ENCODE results near the gene C10orf62.
"Not testable (repeated sequence)": the region's sequence is repeated elsewhere in the genome, so short reads cannot be mapped to it uniquely, and the experiment has no call there.

Gene C10orf62

DNA sequence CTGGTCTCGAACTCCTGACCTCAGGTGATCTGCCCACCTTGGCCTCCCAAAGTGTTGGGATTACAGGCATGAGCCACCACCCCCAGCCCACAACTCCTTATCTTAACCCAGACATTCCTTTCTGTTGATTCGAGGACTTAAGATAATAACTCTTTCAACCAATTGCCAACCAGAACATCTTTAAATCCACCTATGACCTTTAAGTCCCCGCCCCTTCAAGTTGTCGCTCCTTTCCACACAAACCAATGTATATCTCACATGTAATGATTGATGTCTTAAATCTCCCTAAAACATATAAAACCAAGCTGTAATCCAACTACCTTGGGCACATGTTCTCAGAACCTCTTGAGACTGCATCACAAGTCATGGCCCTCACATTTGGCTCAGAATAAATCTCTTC, 24.7 kb upstream of the C10orf62 start:
- DNase-seq (ENCODE audit: low read depth in 3 of 3, low spot score in 1 of 3): no peak

- DNase-seq (ENCODE audit: low read depth in 3 of 3, low spot score in 1 of 3): no peak
These were observed 23.1 kb upstream of the C10orf62 start for GRCh38 chr10:97566336-97566996.

DNA sequence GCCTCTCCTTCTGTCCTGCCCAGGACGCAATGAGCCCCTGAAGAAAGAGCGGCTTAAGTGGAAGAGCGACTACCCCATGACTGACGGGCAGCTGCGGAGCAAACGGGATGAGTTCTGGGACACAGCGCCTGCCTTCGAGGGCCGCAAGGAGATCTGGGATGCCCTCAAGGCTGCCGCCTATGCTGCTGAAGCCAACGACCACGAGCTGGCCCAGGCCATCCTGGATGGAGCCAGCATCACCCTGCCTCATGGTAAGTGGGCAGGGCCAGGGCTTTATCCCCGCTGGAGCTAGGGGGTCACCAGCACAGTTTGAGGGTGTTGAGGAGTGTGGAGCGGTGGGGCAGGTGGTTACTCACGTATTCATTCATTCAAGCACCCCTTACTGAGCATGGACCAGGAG, 21.6 kb upstream of the C10orf62 start:
- DNase-seq (ENCODE audit: low read depth in 3 of 3, low spot score in 1 of 3): no peak

- no peak for DNase-seq (ENCODE audit: low read depth in 3 of 3, low spot score in 1 of 3)
These were observed 19.3 kb upstream of the C10orf62 start for GRCh38 chr10:97570146-97570788.

DNA sequence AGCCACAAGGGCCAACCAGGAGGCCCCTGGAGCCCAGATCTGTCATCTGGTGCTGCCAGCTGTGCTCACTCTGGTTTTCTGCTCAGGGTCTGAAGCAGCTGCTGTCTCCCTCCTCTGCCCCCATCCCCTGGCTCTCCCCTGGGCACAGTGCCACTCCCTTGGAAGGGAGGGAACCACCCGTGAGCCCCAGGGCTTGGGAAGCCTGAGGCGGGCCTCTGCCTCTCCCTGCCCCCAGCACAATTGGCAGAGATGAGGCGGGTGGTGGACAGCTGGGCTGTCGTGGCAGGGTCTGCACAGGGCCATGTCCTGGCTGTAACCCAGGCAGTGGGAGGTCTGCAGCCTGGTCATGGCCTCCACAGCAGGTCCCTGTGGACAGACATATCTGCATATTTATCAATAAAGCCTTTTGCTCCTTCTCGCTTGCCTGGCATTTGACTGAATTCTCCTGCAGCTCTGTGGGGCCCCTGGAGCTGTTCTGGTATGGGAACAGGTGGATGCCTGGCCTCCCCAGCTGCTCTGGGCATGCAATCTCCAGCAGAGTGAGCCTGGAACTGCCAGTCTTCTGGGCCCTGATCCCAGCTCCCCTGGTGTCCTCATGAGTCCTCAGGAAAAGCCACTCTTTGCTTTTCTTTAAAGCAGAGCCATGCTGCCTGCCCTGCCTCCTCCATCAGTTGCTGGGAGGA, 18.6 kb upstream of the C10orf62 start:
- no peak for DNase-seq (ENCODE audit: low read depth in 3 of 3, low spot score in 1 of 3)

GRCh38 chr10:97571622-97572021, 17.9 kb upstream of the C10orf62 start:
- DNase-seq (ENCODE audit: low read depth in 3 of 3, low spot score in 1 of 3): no peak

DNA sequence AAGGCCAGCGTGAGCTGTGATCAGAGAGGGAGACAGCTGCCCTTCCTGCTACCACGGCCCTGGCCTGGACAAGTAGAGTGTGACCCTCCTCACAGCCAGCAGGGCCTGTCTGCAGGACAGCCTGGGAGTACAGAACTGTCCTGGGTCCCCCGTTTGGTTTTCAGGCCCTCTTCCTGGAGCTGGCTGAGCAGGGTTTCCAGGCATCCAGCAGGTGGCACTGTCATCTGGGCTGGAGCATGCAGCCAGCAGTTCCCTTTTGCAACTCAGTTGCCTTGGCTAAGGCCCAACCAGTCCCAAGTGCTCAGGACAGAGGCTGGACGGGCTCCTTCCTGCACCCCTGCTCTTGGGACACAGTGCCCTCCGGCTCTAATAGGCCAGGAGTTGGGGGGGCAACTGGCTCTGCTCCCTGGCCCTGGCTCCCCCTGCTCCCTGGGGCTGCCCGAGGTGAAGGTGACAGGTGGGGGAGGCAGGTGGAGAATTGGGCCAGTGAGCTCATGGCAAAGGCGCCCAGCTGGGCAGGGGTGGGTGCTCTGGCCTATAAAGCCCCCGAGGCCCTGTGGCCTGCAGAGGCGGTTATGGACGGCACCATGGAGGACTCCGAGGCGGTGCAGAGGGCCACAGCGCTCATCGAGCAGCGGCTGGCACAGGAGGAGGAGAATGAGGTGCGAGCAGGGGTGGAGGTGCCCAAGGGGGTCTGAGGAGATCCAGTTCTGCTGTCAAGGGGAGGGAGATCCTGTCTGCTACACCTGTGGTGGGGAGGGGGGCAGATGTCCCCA, 17.1 kb upstream of the C10orf62 start, which contains the start of gene ANKRD2:
TSS of gene ANKRD2 (plus strand) at position 566 of the 776 bp plus-strand sequence. CDS start at position 576, 10 bp downstream.
- peak in 2 of 3 donors; percentile 6 to 28 for DNase-seq (ENCODE audit: low read depth in 3 of 3, low spot score in 1 of 3)

DNA sequence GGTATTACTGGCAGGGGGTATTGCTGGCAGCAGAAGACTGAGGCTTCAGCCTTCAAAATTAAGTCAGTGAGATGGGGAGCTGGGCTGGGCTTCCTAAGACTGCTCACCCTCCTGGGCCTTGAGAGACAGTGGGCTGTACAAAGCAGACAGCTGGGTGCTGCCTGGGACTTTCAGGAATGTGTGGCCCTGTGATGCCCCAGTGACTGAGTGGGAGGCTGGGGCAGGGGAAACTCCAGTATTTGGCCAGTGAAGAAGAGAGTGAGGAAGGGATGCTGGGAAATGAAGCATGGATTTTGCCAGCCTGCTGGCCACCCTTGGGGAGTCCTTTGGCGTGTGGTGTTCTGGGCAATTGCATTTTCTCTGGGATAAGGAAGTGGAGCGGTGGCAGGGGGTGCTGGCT, 16.5 kb upstream of the C10orf62 start:
- DNase-seq (ENCODE audit: low read depth in 3 of 3, low spot score in 1 of 3): no peak

DNA sequence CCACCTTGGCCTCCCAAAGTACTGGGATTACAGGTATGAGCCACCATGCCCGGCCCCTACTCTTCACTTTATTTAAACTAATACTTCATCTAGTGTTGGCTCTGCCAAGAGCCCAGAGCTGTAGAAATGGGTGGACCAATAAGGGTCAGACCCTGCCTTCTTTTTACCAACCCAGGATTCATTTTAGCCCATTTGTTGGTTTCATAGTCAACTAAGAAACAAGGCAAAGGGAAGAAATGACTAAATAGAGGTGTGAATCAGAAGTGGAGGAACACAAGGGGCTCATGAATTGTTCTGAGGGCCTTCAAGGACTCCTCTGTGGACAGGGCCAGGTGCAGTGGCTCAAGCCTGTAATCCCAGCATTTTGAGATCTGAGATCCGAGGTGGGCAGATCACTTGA, 15.8 kb upstream of the C10orf62 start:
- DNase-seq (ENCODE audit: low read depth in 3 of 3, low spot score in 1 of 3): no peak

DNA sequence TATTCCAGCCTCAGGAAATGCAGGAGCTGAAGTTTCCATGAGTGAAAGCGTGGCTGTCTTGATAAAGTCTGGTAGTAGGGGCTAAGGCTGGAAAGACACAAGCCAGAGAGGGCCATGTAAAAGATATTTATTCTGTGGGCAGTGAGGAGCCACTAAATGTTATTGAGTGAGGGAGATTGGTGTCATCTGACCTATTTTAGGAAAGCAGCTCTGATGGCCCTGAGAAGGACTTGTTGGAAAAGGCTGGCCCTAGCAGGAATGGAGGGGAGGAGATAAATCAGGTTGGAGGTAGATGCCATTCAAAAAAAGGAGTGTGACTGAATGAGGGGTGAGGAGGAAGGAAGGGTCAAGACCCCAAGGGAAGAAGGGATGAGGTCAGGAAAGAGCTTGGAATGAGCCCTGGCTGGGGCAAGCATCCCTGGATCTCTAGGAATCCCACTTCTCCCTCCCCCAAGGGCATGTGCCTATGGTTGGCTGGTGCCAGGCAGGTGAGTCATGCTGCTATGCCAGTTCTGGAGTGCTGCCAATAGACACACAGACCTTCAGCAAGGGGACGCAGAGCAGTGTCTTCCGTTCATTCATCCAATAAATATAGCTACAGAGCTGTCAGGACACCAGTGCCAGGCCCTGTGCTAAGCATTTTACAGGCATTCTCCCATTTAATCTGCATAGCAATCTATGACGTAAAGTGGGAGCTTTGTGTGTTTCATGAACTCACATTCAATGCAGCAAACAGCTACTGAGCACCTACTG, 15.0 kb upstream of the C10orf62 start:
- no peak for DNase-seq (ENCODE audit: low read depth in 3 of 3, low spot score in 1 of 3)

DNA sequence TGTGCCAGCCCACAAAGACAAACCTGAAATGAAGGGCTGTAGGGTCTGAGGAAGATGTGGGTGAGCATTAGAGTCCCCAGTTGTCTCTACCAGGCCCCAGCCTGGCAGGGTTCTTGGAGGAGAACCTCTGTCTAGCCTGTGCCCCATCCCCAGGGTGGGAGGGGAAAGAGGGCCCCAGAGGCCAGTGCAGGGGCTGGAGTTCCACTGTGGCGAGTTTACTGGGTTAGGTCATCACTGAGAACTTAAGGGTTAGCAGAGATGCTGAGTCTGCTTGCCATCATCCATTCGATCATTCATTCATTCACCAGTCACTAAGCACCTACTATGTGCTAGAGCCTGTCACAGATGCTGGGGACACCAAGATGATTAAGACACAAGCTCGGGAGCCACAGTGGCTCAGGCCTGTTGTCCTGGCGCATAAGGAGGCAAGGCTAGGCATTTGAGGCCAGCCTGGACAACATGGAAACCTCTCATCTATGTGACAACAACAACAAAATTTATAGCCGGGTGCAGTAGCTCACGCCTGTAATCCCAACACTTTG, 14.3 kb upstream of the C10orf62 start:
- DNase-seq (ENCODE audit: low read depth in 3 of 3, low spot score in 1 of 3): no peak

DNA sequence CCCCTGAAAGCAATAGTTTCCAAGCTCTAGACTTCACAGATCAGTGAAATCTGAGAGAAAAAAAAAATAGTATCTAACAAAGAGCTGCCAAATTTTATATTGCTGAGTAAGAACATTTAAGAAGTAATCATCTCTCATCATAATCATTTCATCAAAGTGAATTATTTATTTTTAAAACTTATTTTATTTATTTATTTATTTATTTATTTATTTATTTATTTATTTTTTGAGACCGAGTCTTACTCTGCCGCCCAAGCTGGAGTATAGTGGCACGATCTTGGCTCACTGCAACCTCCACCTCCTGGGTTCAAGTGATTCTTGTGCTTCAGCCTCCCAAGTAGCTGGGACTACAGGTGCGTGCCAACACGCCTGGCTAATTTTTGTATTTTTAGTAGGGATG, 13.0 kb upstream of the C10orf62 start:
- DNase-seq (ENCODE audit: low read depth in 3 of 3, low spot score in 1 of 3): not testable (repeated sequence)

GRCh38 chr10:97577701-97578100, 11.8 kb upstream of the C10orf62 start:
- DNase-seq (ENCODE audit: low read depth in 3 of 3, low spot score in 1 of 3): no peak

DNA sequence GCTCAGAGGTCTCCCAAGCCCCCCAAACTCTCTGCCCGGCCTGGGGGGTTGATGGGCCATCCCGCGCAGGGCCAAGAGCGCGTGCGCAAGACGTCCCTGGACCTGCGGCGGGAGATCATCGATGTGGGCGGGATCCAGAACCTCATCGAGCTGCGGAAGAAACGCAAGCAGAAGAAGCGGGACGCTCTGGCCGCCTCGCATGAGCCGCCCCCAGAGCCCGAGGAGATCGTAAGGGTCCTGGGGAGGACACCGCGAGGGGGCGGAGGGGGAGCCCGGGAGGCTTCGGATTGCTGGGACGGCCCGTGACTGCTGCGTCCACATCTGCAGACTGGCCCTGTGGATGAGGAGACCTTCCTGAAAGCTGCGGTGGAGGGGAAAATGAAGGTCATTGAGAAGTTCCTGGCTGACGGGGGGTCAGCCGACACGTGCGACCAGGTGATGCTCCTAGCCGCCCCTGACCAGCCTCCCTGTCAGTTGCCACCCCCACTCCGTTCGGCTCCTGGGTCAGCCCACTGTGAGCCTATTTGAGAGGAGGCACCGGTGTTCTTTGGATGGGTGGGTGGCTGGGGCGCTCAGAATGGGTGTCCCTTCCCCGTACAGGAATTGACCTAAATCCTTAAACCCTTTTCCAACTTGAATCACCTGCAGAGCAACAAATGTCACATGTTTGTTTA, 11.2 kb upstream of the C10orf62 start:
- DNase-seq (ENCODE audit: low read depth in 3 of 3, low spot score in 1 of 3): no peak

GRCh38 chr10:97580421-97581367, 8.8 kb upstream of the C10orf62 start:
- no peak for DNase-seq (ENCODE audit: low read depth in 3 of 3, low spot score in 1 of 3)

DNA sequence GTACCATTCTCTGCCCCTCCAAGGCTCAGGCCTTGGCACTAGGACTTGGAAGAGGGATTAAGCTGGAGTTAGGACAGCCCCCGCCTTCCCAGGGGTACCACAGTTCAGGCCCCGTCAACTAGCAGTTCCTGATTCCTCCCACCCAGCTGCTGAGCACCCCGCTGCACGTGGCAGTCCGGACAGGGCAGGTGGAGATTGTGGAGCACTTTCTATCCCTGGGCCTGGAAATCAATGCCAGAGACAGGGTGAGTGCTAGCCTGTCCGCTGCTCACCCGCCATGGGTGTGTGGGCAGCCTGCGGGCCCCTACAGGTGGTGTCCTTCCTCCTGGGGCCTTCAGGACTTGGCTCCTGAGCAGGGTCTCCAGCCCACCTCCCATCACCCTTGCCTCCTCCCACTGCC, 7.4 kb upstream of the C10orf62 start:
- DNase-seq (ENCODE audit: low read depth in 3 of 3, low spot score in 1 of 3): no peak

GRCh38 chr10:97583476-97583875, 6.0 kb upstream of the C10orf62 start:
- DNase-seq (ENCODE audit: low read depth in 3 of 3, low spot score in 1 of 3): no peak

GRCh38 chr10:97584060-97584797, 5.3 kb upstream of the C10orf62 start, which contains the start of gene HOGA1:
Gene HOGA1, plus strand, starts transcription at chr10:97584389. Its CDS starts 315 bp downstream, at chr10:97584704.
- DNase-seq (ENCODE audit: low read depth in 3 of 3, low spot score in 1 of 3): no peak

All from stimulated activated CD4-positive, alpha-beta T cell treated with anti-CD3 and anti-CD28 coated beads, TNF-alpha, amount 100 ng/mL, for 1 hour (primary cell).